K562 treated with DMSO at 1 percent for 24 hours (cell line): ENCODE measurements around the gene DDX28. TPM values are rescaled to one million over a fixed set of nuclear protein-coding genes. Genes with fewer than 3 reads are reported as not detected.

Experiments used
- total RNA-seq: library from RNA; unstranded; fragments of 300-600 nt; gene quantifications from 2 replicates; pipeline ENCODE4 v1.2.3, GENCODE V29; 2022; ENCODE audit warnings: low read depth; ENCODE audit not compliant: insufficient read depth

The DDX28 gene
- 17.4 and 20.0 TPM in 2 replicates for total RNA-seq

GRCh38 chr16:68022728-68023537 lies at the start of gene DDX28, which contains the start of gene DUS2:
Gene DDX28, minus strand, starts transcription at chr16:68023232. Its CDS starts 30 bp downstream, at chr16:68023202.
Gene DUS2, plus strand, starts transcription at chr16:68023284. Its CDS starts 14,740 bp downstream, at chr16:68038024.

GRCh38 chr16:68015681-68016080 lies 7.4 kb downstream of the DDX28 start, which contains the start of gene DPEP2NB:
Gene DPEP2NB, minus strand, starts transcription at chr16:68015911. Its CDS starts 141 bp downstream, at chr16:68015770.

GRCh38 chr16:67998779-67999688 lies 24.0 kb downstream of the DDX28 start, which contains the start of gene DPEP2:
Gene DPEP2, minus strand, starts transcription at chr16:67999484. Its CDS starts 6,272 bp downstream, at chr16:67993212.

GRCh38 chr16:67979955-67980678 lies 42.9 kb downstream of the DDX28 start, which contains the start of gene DPEP3:
Gene DPEP3, minus strand, starts transcription at chr16:67980499. Its CDS starts 119 bp downstream, at chr16:67980380.

Other genes starting within 250 kb of the DDX28 start
- gene RANBP10, start 216.7 kb downstream of the DDX28 start, total RNA-seq, result 16.9 and 17.6 TPM in 2 replicates
- gene TSNAXIP1, start 216.3 kb downstream of the DDX28 start, total RNA-seq, result 0.10 TPM in 1 of 2 replicates, not detected in the other
- 58.7 and 62.7 TPM in 2 replicates for gene THAP11, start 180.9 kb downstream of the DDX28 start, total RNA-seq
- 76.3 and 84.1 TPM in 2 replicates for gene NUTF2, start 176.3 kb downstream of the DDX28 start, total RNA-seq
- 67.2 and 75.8 TPM in 2 replicates for gene CENPT, start 175.5 kb downstream of the DDX28 start, total RNA-seq
- gene EDC4, start 150.2 kb downstream of the DDX28 start, total RNA-seq, result 91.7 and 98.7 TPM in 2 replicates
- 2.9 and 3.1 TPM in 2 replicates for gene NRN1L, start 138.3 kb downstream of the DDX28 start, total RNA-seq
- 46.0 and 46.8 TPM in 2 replicates for gene PSKH1, start 130.0 kb downstream of the DDX28 start, total RNA-seq
- gene CTRL, start 91.4 kb downstream of the DDX28 start, total RNA-seq, result 0.59 and 1.3 TPM in 2 replicates
- 110 and 120 TPM in 2 replicates for gene PSMB10, start 86.4 kb downstream of the DDX28 start, total RNA-seq
- gene LCAT, start 79.1 kb downstream of the DDX28 start, total RNA-seq, result 5.5 and 9.9 TPM in 2 replicates
- 22.5 and 23.8 TPM in 2 replicates for gene SLC12A4, start 54.6 kb downstream of the DDX28 start, total RNA-seq
- not detected in 2 replicates for gene DPEP3, start 42.7 kb downstream of the DDX28 start, total RNA-seq
- 2.8 and 3.0 TPM in 2 replicates for gene DPEP2, start 23.7 kb downstream of the DDX28 start, total RNA-seq
- gene DPEP2NB, start 7.3 kb downstream of the DDX28 start, total RNA-seq, result not detected in 2 replicates
- gene DUS2, start 52 bp upstream of the DDX28 start, total RNA-seq, result 10.8 and 12.3 TPM in 2 replicates
- gene NFATC3, start 62.1 kb upstream of the DDX28 start, total RNA-seq, result 31.2 and 35.3 TPM in 2 replicates
- gene ESRP2, start 212.9 kb upstream of the DDX28 start, total RNA-seq, result not detected in 2 replicates
- 40.9 and 43.5 TPM in 2 replicates for gene PLA2G15, start 222.1 kb upstream of the DDX28 start, total RNA-seq
- gene SLC7A6, start 241.3 kb upstream of the DDX28 start, total RNA-seq, result 17.8 and 18.3 TPM in 2 replicates